BE2C (cell line): ENCODE results near the gene MVB12A.

Source experiments
- DNase-seq: peaks from one replicate; pipeline ENCODE4 v3.0.0-alpha.2; 2020
- H3K27me3 ChIP-seq: fragments of 250-450 bp; sonication (Bioruptor Pico); 2 replicates; pipeline ENCODE4 v1.5.1; 2020; ENCODE audit warnings: mild to moderate bottlenecking
- H3K36me3 ChIP-seq: fragments of 250-450 bp; sonication (Bioruptor Pico); 2 replicates; pipeline ENCODE4 v1.5.1; 2020; ENCODE audit warnings: mild to moderate bottlenecking
- H3K4me1 ChIP-seq: fragments of 250-450 bp; sonication (Bioruptor Pico); 2 replicates; pipeline ENCODE4 v1.5.1; 2020
- H3K4me3 ChIP-seq: 2 replicates; pipeline ENCODE4 v1.5.1; 2011; ENCODE audit warnings: low read depth, low read length
- H3K9me3 ChIP-seq: fragments of 250-450 bp; sonication (Bioruptor Pico); 2 replicates; pipeline ENCODE4 v1.5.1; 2020
- CTCF ChIP-seq: IDR thresholded peaks from 2 replicates; pipeline ENCODE4 v1.5.1; 2012; ENCODE audit warnings: mild to moderate bottlenecking, low read depth, low read length

The MVB12A gene

GRCh38 chr19:17429641-17430113, 9.8 kb downstream of the MVB12A start:
- Histone ChIP-seq H3K4me1 (0 out of 2 replicates have a peak, but pooled peaks cover under 1% of the 10 kb centered on the region), H3K36me3 (no peaks in the 10 kb centered on the region), H3K4me3 (no peak overlapping the region), H3K27me3 (no peaks in the 10 kb centered on the region), H3K9me3 (no peaks in the 10 kb centered on the region)
- no peak for TF ChIP-seq CTCF
- no peak for DNase-seq

- H3K36me3 ChIP-seq: no peaks in the 10 kb centered on the region
- no peak overlapping the region for H3K4me3 ChIP-seq
- no peak for DNase-seq
- no peaks in the 10 kb centered on the region for H3K4me1 ChIP-seq
- no peaks in the 10 kb centered on the region for H3K9me3 ChIP-seq
- TF ChIP-seq CTCF: no peak
- no peaks in the 10 kb centered on the region for H3K27me3 ChIP-seq
Observed at GRCh38 chr19:17431417-17431816, 11.6 kb downstream of the MVB12A start.

GRCh38 chr19:17435218-17435617, 15.4 kb downstream of the MVB12A start:
- TF ChIP-seq CTCF: no peak

GRCh38 chr19:17436094-17436873, 16.4 kb downstream of the MVB12A start:
- no peak overlapping the region for H3K4me3 ChIP-seq
- no peaks in the 10 kb centered on the region for H3K36me3 ChIP-seq

More at GRCh38 chr19:17435218-17435617, 15.4 kb downstream of the MVB12A start:
- no peak for DNase-seq
- Histone ChIP-seq H3K4me3 (no peak overlapping the region), H3K27me3 (peaks cover 6% of the 10 kb centered on the region; the same call in 1 of the 2 replicates), H3K4me1 (no peaks in the 10 kb centered on the region), H3K9me3 (no peaks in the 10 kb centered on the region), H3K36me3 (no peaks in the 10 kb centered on the region)

GRCh38 chr19:17436874-17437267, 17.0 kb downstream of the MVB12A start:
- Histone ChIP-seq H3K9me3 (no peaks in the 10 kb centered on the region), H3K27me3 (peaks cover 6% of the 10 kb centered on the region; the same call in 1 of the 2 replicates), H3K4me1 (no peaks in the 10 kb centered on the region), H3K4me3 (no peak overlapping the region), H3K36me3 (no peaks in the 10 kb centered on the region)
- no peak for TF ChIP-seq CTCF
- DNase-seq: no peak

More at GRCh38 chr19:17436094-17436873, 16.4 kb downstream of the MVB12A start:
- no peaks in the 10 kb centered on the region for H3K4me1 ChIP-seq
- no peaks in the 10 kb centered on the region for H3K9me3 ChIP-seq
- peaks cover 6% of the 10 kb centered on the region; the same call in 1 of the 2 replicates for H3K27me3 ChIP-seq
- no peak for TF ChIP-seq CTCF
- no peak for DNase-seq
